ENCODE measurements around the gene PLEKHA6.

PLEKHA6 gene

GRCh38 chr1:204384636-204385352 lies 25.1 kb upstream of the PLEKHA6 start:
- TF ChIP-seq GLIS3 (CRISPR knock-in tag; IDR thresholded peaks at IDR 0.05) (no peak), ZFP3 (CRISPR knock-in tag; IDR thresholded peaks at IDR 0.05) (no peak), SNAI2 (CRISPR knock-in tag; IDR thresholded peaks at IDR 0.05) (no peak)
- ATAC-seq = peak; percentile 83

GRCh38 chr1:204383163-204383904 lies 23.6 kb upstream of the PLEKHA6 start:
- TF ChIP-seq GLIS3 (CRISPR knock-in tag; IDR thresholded peaks at IDR 0.05) (no peak), OSR1 (CRISPR knock-in tag; IDR thresholded peaks at IDR 0.05) (no peak), BACH2 (CRISPR knock-in tag; IDR thresholded peaks at IDR 0.05; ENCODE audit: borderline replicate concordance) (no peak), ZFP3 (CRISPR knock-in tag; IDR thresholded peaks at IDR 0.05) (no peak), PATZ1 (CRISPR knock-in tag; IDR thresholded peaks at IDR 0.05; ENCODE audit: borderline replicate concordance) (no peak), TCF4 (CRISPR knock-in tag; IDR thresholded peaks at IDR 0.05; ENCODE audit: borderline replicate concordance) (no peak), CSDC2 (CRISPR knock-in tag; IDR thresholded peaks at IDR 0.05) (no peak), ARNTL (CRISPR knock-in tag; IDR thresholded peaks at IDR 0.05; ENCODE audit: borderline replicate concordance, low read depth) (no peak), ZNF8 (CRISPR knock-in tag; IDR thresholded peaks at IDR 0.05) (no peak), ZC3H10 (CRISPR knock-in tag; IDR thresholded peaks at IDR 0.05) (no peak), ESRRG (CRISPR knock-in tag; IDR thresholded peaks at IDR 0.05) (no peak), PPARA (CRISPR knock-in tag; IDR thresholded peaks at IDR 0.05; ENCODE audit: borderline replicate concordance) (no peak), RARB (CRISPR knock-in tag; IDR thresholded peaks at IDR 0.05) (no peak), ZNF565 (CRISPR knock-in tag; conservative IDR thresholded peaks at IDR 0.05; ENCODE audit: low read depth) (no peak), SNAI2 (CRISPR knock-in tag; IDR thresholded peaks at IDR 0.05) (no peak)
- TF ChIP-seq, protein P1, sequence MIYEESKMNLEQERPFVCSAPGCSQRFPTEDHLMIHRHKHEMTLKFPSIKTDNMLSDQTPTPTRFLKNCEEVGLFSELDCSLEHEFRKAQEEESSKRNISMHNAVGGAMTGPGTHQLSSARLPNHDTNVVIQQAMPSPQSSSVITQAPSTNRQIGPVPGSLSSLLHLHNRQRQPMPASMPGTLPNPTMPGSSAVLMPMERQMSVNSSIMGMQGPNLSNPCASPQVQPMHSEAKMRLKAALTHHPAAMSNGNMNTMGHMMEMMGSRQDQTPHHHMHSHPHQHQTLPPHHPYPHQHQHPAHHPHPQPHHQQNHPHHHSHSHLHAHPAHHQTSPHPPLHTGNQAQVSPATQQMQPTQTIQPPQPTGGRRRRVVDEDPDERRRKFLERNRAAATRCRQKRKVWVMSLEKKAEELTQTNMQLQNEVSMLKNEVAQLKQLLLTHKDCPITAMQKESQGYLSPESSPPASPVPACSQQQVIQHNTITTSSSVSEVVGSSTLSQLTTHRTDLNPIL (CRISPR knock-in tag; IDR thresholded peaks at IDR 0.05; ENCODE audit: low read depth) = no peak
- TF ChIP-seq, protein P2, sequence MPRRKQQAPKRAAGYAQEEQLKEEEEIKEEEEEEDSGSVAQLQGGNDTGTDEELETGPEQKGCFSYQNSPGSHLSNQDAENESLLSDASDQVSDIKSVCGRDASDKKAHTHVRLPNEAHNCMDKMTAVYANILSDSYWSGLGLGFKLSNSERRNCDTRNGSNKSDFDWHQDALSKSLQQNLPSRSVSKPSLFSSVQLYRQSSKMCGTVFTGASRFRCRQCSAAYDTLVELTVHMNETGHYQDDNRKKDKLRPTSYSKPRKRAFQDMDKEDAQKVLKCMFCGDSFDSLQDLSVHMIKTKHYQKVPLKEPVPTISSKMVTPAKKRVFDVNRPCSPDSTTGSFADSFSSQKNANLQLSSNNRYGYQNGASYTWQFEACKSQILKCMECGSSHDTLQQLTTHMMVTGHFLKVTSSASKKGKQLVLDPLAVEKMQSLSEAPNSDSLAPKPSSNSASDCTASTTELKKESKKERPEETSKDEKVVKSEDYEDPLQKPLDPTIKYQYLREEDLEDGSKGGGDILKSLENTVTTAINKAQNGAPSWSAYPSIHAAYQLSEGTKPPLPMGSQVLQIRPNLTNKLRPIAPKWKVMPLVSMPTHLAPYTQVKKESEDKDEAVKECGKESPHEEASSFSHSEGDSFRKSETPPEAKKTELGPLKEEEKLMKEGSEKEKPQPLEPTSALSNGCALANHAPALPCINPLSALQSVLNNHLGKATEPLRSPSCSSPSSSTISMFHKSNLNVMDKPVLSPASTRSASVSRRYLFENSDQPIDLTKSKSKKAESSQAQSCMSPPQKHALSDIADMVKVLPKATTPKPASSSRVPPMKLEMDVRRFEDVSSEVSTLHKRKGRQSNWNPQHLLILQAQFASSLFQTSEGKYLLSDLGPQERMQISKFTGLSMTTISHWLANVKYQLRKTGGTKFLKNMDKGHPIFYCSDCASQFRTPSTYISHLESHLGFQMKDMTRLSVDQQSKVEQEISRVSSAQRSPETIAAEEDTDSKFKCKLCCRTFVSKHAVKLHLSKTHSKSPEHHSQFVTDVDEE (CRISPR knock-in tag; IDR thresholded peaks at IDR 0.05) = no peak
- ATAC-seq = no peak

DNA sequence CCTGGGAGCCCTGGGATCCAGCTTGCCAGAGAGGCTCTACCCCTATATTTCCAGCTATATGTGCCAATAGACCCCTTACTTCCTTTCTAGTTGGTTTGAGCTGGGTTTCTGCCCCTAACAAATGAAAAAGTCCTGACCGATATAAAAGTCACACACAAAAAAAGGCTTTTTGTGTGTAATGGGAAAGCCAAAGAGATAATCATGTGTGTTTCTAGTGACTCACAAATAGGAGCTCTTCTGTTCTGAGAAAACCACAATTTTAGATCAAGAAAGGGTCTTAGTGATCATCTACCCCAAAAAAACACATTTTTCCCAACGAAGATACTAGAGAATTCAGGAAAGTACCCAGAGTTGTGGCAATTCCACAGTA lies 23.0 kb upstream of the PLEKHA6 start:
- ATAC-seq = no peak
- no peak for TF ChIP-seq ZFP3 (CRISPR knock-in tag; IDR thresholded peaks at IDR 0.05)
- no peak for TF ChIP-seq GLIS3 (CRISPR knock-in tag; IDR thresholded peaks at IDR 0.05)
- no peak for TF ChIP-seq ZNF70 (CRISPR knock-in tag; IDR thresholded peaks at IDR 0.05)
- no peak for TF ChIP-seq BACH2 (CRISPR knock-in tag; IDR thresholded peaks at IDR 0.05; ENCODE audit: borderline replicate concordance)
- TF ChIP-seq RARB (CRISPR knock-in tag; IDR thresholded peaks at IDR 0.05) = no peak
- TF ChIP-seq ZC3H10 (CRISPR knock-in tag; IDR thresholded peaks at IDR 0.05) = no peak
- no peak for TF ChIP-seq PATZ1 (CRISPR knock-in tag; IDR thresholded peaks at IDR 0.05; ENCODE audit: borderline replicate concordance)
- no peak for TF ChIP-seq CSRNP3 (CRISPR knock-in tag; IDR thresholded peaks at IDR 0.05)
- TF ChIP-seq SNAI2 (CRISPR knock-in tag; IDR thresholded peaks at IDR 0.05) = no peak
- no peak for TF ChIP-seq ZNF8 (CRISPR knock-in tag; IDR thresholded peaks at IDR 0.05)
- TF ChIP-seq, protein P1 (CRISPR knock-in tag; IDR thresholded peaks at IDR 0.05; ENCODE audit: low read depth) = no peak
- TF ChIP-seq, protein P2 (CRISPR knock-in tag; IDR thresholded peaks at IDR 0.05) = no peak
- TF ChIP-seq PPARA (CRISPR knock-in tag; IDR thresholded peaks at IDR 0.05; ENCODE audit: borderline replicate concordance) = no peak
- TF ChIP-seq ARNTL (CRISPR knock-in tag; IDR thresholded peaks at IDR 0.05; ENCODE audit: borderline replicate concordance, low read depth) = no peak
- no peak for TF ChIP-seq ESRRG (CRISPR knock-in tag; IDR thresholded peaks at IDR 0.05)
- no peak for TF ChIP-seq TOX (CRISPR knock-in tag; IDR thresholded peaks at IDR 0.05; ENCODE audit: borderline replicate concordance)
- no peak for TF ChIP-seq ZNF565 (CRISPR knock-in tag; conservative IDR thresholded peaks at IDR 0.05; ENCODE audit: low read depth)
- no peak for TF ChIP-seq TCF4 (CRISPR knock-in tag; IDR thresholded peaks at IDR 0.05; ENCODE audit: borderline replicate concordance)
